ENCODE measurements around the gene STAG3. TPM values are rescaled to one million over a fixed set of nuclear protein-coding genes. Genes with fewer than 3 reads are reported as not detected.

The STAG3 gene
- total and polyA plus RNA-seq, 9 of the 15 experiments (the other 6 are each of a cell fraction or from before 2014, with no cell fraction given), result 0.54 to 2.5 (median 1.7) TPM

- no peak overlapping the region for H3K4me2 ChIP-seq (ENCODE audit: insufficient read depth, low read length)
- in situ Hi-C loops (cut with MboI), result no loop called here
- no peaks in the 10 kb centered on the region for H3K79me2 ChIP-seq (ENCODE audit: control insufficient read depth, insufficient read depth, low read length)
- H3K9me3 ChIP-seq (replicated peaks; ENCODE audit: control insufficient read depth, insufficient read depth, low read depth, low read length), result no peaks in the 10 kb centered on the region
- ChIA-PET POLR2A (interaction anchor here (0.6 to 1.3 kb wide), 3 partner anchors 8 to 17 kb away, joined by 3 read pairs; partner anchors contain the start of gene TRAPPC14), CTCF (ENCODE audit: low intra/inter-chr PET ratio) (no interaction called here)
- H3K27me3 ChIP-seq (ENCODE audit: control insufficient read depth in 2 of 2, insufficient read depth in 2 of 2, low read length in 2 of 2), result no peaks in the 10 kb centered on the region
- H2AFZ ChIP-seq (ENCODE audit: low read depth, low read length), result no peak overlapping the region
- BruUV-seq (replicated peaks), result no TSS peak
- TF ChIP-seq GATAD2B (IDR thresholded peaks at IDR 0.05; ENCODE audit: borderline replicate concordance), result no peak
- TF ChIP-seq NFYB (IDR thresholded peaks at IDR 0.05; ENCODE audit: extremely low read depth, insufficient read length), result no peak
- TF ChIP-seq ZNF280B (CRISPR knock-in tag; IDR thresholded peaks at IDR 0.05), result no peak
- no peak for TF ChIP-seq LARP7 (IDR thresholded peaks at IDR 0.05)
- no peak for TF ChIP-seq ZNF668 (CRISPR knock-in tag; IDR thresholded peaks at IDR 0.05)
- TF ChIP-seq NR2C2 (CRISPR knock-in tag; IDR thresholded peaks at IDR 0.05), result no peak
- no peak for TF ChIP-seq NR2C2 (tag; IDR thresholded peaks at IDR 0.05)
- no peak for TF ChIP-seq CREB1 (IDR thresholded peaks at IDR 0.05)
- TF ChIP-seq CREB1 (CRISPR knock-in tag; IDR thresholded peaks at IDR 0.05), result no peak
- no peak for TF ChIP-seq SETDB1 (IDR thresholded peaks at IDR 0.05; ENCODE audit: low read length)
- no peak for TF ChIP-seq GABPA (tag; conservative IDR thresholded peaks at IDR 0.05; ENCODE audit: low read depth)
- TF ChIP-seq CBX5 (IDR thresholded peaks at IDR 0.05; ENCODE audit: borderline replicate concordance, low read depth), result no peak
- no peak for DNase-seq (ENCODE audit: extremely low read depth in 1 of 4, low spot score in 3 of 4)
- intact Hi-C loops (cut with micrococcal nuclease), result no loop called here
- H3K4me3 ChIP-seq, result no peak overlapping the region
- 0 out of 2 replicates have a peak, but pooled peaks cover 4% of the 10 kb centered on the region for H4K20me1 ChIP-seq (replicated peaks; ENCODE audit: control insufficient read depth, insufficient read depth, low read length)
- H3K9me1 ChIP-seq (ENCODE audit: control insufficient read depth, insufficient read depth, low read length), result no peaks in the 10 kb centered on the region
- peak overlapping the region in 1 of 2 experiments; percentile 76; a peak in 2 of 4 replicates for H3K9ac ChIP-seq (ENCODE audit: insufficient read depth in 1 of 2, low read depth in 2 of 2, low read length in 2 of 2)
- no peak overlapping the region for H3K27ac ChIP-seq (ENCODE audit: extremely low read depth, low read depth, low read length)
- H3K4me1 ChIP-seq (replicated peaks in 1 of 2; ENCODE audit: control insufficient read depth in 2 of 2, insufficient read depth in 2 of 2, low read length in 2 of 2), result peaks cover 12 to 48% of the 10 kb centered on the region in 2 experiments; a peak in 4 of 5 replicates
- no peak for FAIRE-seq
- no peaks in the 10 kb centered on the region for H3K36me3 ChIP-seq (ENCODE audit: control insufficient read depth, insufficient read depth, low read length)
- no peak for ATAC-seq
- 78% methylated on average over 14 of the region's 14 CpGs for WGBS (ENCODE audit: insufficient coverage, low coverage, missing lambda C conversion rate)
Measured at GRCh38 chr7:100175296-100175935, 2.3 kb upstream of the STAG3 start.

Measured in K562 (cell line).